GM12873 (cell line): ENCODE measurements around the gene BOC.

Source experiments
- CTCF ChIP-seq: IDR thresholded peaks from 2 replicates; pipeline ENCODE4 v1.5.1; 2012; ENCODE audit warnings: low read depth, mild to moderate bottlenecking, moderate library complexity, low read length, control low read depth; ENCODE audit not compliant: insufficient read depth; ENCODE audit errors: missing control alignments

The BOC gene

GRCh38 chr3:113221721-113222257, 10.4 kb downstream of the BOC start:
- TF ChIP-seq CTCF = no peak

GRCh38 chr3:113222451-113223086, 11.2 kb downstream of the BOC start:
- no peak for TF ChIP-seq CTCF

GRCh38 chr3:113223475-113224281, 12.3 kb downstream of the BOC start:
- no peak for TF ChIP-seq CTCF

- no peak for TF ChIP-seq CTCF
These were observed 13.9 kb downstream of the BOC start for GRCh38 chr3:113225286-113225685.

GRCh38 chr3:113226491-113226890, 15.1 kb downstream of the BOC start:
- no peak for TF ChIP-seq CTCF

GRCh38 chr3:113227146-113227545, 15.8 kb downstream of the BOC start:
- TF ChIP-seq CTCF = no peak

- no peak for TF ChIP-seq CTCF
These were observed 17.3 kb downstream of the BOC start for GRCh38 chr3:113228498-113229286.
